Measurements from ENCODE around the gene DMRTB1.

DMRTB1 gene

GRCh38 chr1:53510215-53510614 lies 51.0 kb downstream of the DMRTB1 start:
- H3K9me3 ChIP-seq (ENCODE audit: control insufficient read depth, low read length), result no peaks in the 10 kb centered on the region
- no peaks in the 10 kb centered on the region for H3K36me3 ChIP-seq (ENCODE audit: control insufficient read depth, insufficient read depth, low read length)
- no peaks in the 10 kb centered on the region for H3K4me1 ChIP-seq (ENCODE audit: control insufficient read depth, insufficient read depth, low read length)
- no peak overlapping the region for H3K4me3 ChIP-seq (ENCODE audit: low read length)
- H3K27me3 ChIP-seq (ENCODE audit: control insufficient read depth, insufficient read depth, low read length), result no peaks in the 10 kb centered on the region
- no peak overlapping the region for H3K9ac ChIP-seq (ENCODE audit: low read length)

DNA sequence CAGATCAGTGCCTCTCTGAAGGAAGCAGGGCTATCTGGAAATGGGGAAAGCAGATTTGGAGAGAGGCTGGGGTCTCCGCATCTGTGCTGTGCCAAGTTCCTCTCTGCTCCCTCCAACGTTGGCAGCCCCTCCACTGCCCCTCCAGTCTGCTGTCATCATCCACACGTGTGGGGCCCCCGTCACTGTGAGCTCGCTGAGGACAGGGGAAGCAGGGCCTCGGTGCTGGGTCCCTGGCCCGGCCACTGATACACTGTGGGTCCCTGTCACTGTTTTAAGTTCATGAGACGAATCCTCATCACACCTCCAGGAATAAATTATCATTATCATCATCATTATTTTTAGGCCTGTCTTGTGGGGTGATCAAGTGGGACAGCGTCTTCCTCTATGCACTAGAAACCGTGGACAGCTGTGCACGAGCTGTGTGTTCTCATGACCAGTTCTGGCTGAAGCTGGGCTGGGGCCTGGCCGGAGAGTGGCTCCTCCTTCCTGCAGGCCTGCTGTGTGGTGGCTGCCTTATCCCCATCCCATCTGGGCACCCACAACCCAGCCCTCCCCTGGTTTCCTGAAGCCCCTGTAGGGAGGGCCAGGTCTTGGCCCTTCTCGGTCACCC lies 52.2 kb downstream of the DMRTB1 start:
- Histone ChIP-seq H3K36me3 (ENCODE audit: control insufficient read depth, insufficient read depth, low read length) (no peaks in the 10 kb centered on the region), H3K9me3 (ENCODE audit: control insufficient read depth, low read length) (no peaks in the 10 kb centered on the region), H3K27me3 (ENCODE audit: control insufficient read depth, insufficient read depth, low read length) (no peaks in the 10 kb centered on the region), H3K4me3 (ENCODE audit: low read length) (no peak overlapping the region), H3K9ac (ENCODE audit: low read length) (no peak overlapping the region), H3K4me1 (ENCODE audit: control insufficient read depth, insufficient read depth, low read length) (no peaks in the 10 kb centered on the region)

DNA sequence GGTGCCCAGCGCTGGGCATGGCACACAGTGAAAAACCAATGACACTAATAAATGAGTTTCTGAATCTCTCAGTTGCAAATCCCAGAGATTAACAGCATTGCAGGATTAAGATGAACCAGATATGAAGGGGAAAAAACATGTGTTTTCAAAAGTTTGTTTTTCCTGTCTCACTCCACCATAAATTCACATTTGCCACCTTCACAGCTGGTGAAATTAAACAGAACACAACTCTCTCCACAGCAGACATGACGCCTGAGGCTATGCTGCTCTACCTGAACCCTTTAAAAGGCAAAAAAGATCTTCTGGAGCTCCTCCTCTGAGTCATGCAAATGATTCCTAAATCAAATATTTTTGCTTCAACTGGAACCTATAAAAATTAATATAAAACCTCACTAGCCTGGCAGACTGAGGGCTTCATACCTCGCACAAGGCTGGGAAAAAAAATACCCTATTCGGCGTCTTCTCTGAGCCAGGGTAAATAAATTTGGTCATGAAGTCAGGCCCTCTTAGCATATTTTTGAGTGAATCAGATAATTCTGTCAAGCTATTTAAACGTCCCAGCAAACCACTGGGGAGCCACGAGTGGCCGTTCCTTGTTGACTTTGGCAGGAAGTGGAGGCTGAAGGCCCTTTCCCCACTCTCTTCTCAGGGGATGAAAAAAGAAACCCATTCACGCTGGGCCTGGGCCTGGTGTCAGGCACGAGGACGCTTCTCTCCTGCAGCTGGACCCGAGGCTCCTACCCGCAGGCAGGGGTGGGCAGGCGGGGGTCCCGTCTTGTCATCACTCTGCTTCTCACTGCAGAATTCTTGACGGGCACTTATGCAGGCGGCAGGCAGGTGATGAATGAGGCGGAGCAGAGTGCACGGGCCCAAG lies 53.0 kb downstream of the DMRTB1 start:
- H3K9me3 ChIP-seq (ENCODE audit: control insufficient read depth, low read length), result no peaks in the 10 kb centered on the region
- H3K9ac ChIP-seq (ENCODE audit: low read length), result no peak overlapping the region
- no peaks in the 10 kb centered on the region for H3K36me3 ChIP-seq (ENCODE audit: control insufficient read depth, insufficient read depth, low read length)
- H3K4me3 ChIP-seq (ENCODE audit: low read length), result no peak overlapping the region
- H3K27me3 ChIP-seq (ENCODE audit: control insufficient read depth, insufficient read depth, low read length), result no peaks in the 10 kb centered on the region
- no peaks in the 10 kb centered on the region for H3K4me1 ChIP-seq (ENCODE audit: control insufficient read depth, insufficient read depth, low read length)

- Histone ChIP-seq H3K4me3 (ENCODE audit: low read length) (no peak overlapping the region), H3K36me3 (ENCODE audit: control insufficient read depth, insufficient read depth, low read length) (no peaks in the 10 kb centered on the region), H3K27me3 (ENCODE audit: control insufficient read depth, insufficient read depth, low read length) (no peaks in the 10 kb centered on the region), H3K9me3 (ENCODE audit: control insufficient read depth, low read length) (no peaks in the 10 kb centered on the region), H3K9ac (ENCODE audit: low read length) (no peak overlapping the region), H3K4me1 (ENCODE audit: control insufficient read depth, insufficient read depth, low read length) (no peaks in the 10 kb centered on the region)
Measured at GRCh38 chr1:53512807-53513755, 53.9 kb downstream of the DMRTB1 start.

- no peaks in the 10 kb centered on the region for H3K36me3 ChIP-seq (ENCODE audit: control insufficient read depth, insufficient read depth, low read length)
- H3K4me3 ChIP-seq (ENCODE audit: low read length), result no peak overlapping the region
- no peaks in the 10 kb centered on the region for H3K27me3 ChIP-seq (ENCODE audit: control insufficient read depth, insufficient read depth, low read length)
- no peaks in the 10 kb centered on the region for H3K9me3 ChIP-seq (ENCODE audit: control insufficient read depth, low read length)
- H3K4me1 ChIP-seq (ENCODE audit: control insufficient read depth, insufficient read depth, low read length), result no peaks in the 10 kb centered on the region
- no peak overlapping the region for H3K9ac ChIP-seq (ENCODE audit: low read length)
Measured at GRCh38 chr1:53513846-53514245, 54.6 kb downstream of the DMRTB1 start.

GRCh38 chr1:53514436-53514835 lies 55.2 kb downstream of the DMRTB1 start:
- H3K4me3 ChIP-seq (ENCODE audit: low read length), result no peak overlapping the region
- H3K36me3 ChIP-seq (ENCODE audit: control insufficient read depth, insufficient read depth, low read length), result no peaks in the 10 kb centered on the region
- no peaks in the 10 kb centered on the region for H3K9me3 ChIP-seq (ENCODE audit: control insufficient read depth, low read length)
- no peaks in the 10 kb centered on the region for H3K4me1 ChIP-seq (ENCODE audit: control insufficient read depth, insufficient read depth, low read length)
- H3K9ac ChIP-seq (ENCODE audit: low read length), result no peak overlapping the region
- no peaks in the 10 kb centered on the region for H3K27me3 ChIP-seq (ENCODE audit: control insufficient read depth, insufficient read depth, low read length)

- no peak overlapping the region for H3K9ac ChIP-seq (ENCODE audit: low read length)
- no peak overlapping the region for H3K4me3 ChIP-seq (ENCODE audit: low read length)
- no peaks in the 10 kb centered on the region for H3K27me3 ChIP-seq (ENCODE audit: control insufficient read depth, insufficient read depth, low read length)
- no peaks in the 10 kb centered on the region for H3K36me3 ChIP-seq (ENCODE audit: control insufficient read depth, insufficient read depth, low read length)
- no peaks in the 10 kb centered on the region for H3K9me3 ChIP-seq (ENCODE audit: control insufficient read depth, low read length)
- H3K4me1 ChIP-seq (ENCODE audit: control insufficient read depth, insufficient read depth, low read length), result no peaks in the 10 kb centered on the region
Measured at GRCh38 chr1:53516181-53516580, 57.0 kb downstream of the DMRTB1 start.
